IMR-90 (cell line): ENCODE data around the gene CUX1. TPM values are rescaled to one million over a fixed set of nuclear protein-coding genes. Genes with fewer than 3 reads are reported as not detected.

Experiments
- ATAC-seq: fragments of 200-7000 bp; cut with Tn5 transposase; 2 replicates; pipeline ENCODE4 v1.9.1; 2020; ENCODE audit warnings: low read depth, mild to moderate bottlenecking, moderate library complexity
- BruUV-seq: library from RNA; stranded (reverse); fragments of 400-500 nt; replicated peaks from 2 replicates; lab custom pipeline; 2021; lab: Mats Ljungman, UMichigan
- CTCF ChIA-PET: fragments of 300-600 bp; formaldehyde crosslinking; extraction: SDS; loops from one replicate; lab custom pipeline; 2021; ENCODE audit warnings: antibody characterized with exemption; lab: Yijun Ruan, JAX
- POLR2A ChIA-PET: fragments of 300-600 bp; sonication (Branson Sonifier 250); formaldehyde crosslinking; loops from one replicate; lab custom pipeline; 2022; ENCODE audit warnings: antibody characterized with exemption; ENCODE audit not compliant: unreplicated experiment; lab: Charles Lee
- DNase-seq: peaks from one replicate; pipeline ENCODE4 v3.0.0; 2013
- H2AFZ ChIP-seq: replicated peaks from 2 replicates; pipeline ENCODE3; 2013; ENCODE audit warnings: low read length, mild to moderate bottlenecking; ENCODE audit not compliant: poor library complexity
- H2AK5ac ChIP-seq: 2 replicates; pipeline ENCODE4 v1.6.1; 2013; ENCODE audit warnings: low read depth, low read length, inconsistent platforms
- H2AK9ac ChIP-seq: replicated peaks from 2 replicates; pipeline ENCODE3; 2013; ENCODE audit warnings: mild to moderate bottlenecking, low read depth, low read length, moderate library complexity; ENCODE audit not compliant: poor library complexity
- H2BK120ac ChIP-seq: 2 replicates; pipeline ENCODE4 v1.6.1; 2013; ENCODE audit warnings: low read depth, low read length, inconsistent platforms
- H2BK15ac ChIP-seq: 3 replicates; pipeline ENCODE4 v1.6.1; 2013; ENCODE audit warnings: low read depth, low read length, inconsistent platforms
- H2BK20ac ChIP-seq: 2 replicates; pipeline ENCODE4 v1.6.1; 2013; ENCODE audit warnings: low read depth, mild to moderate bottlenecking, inconsistent platforms, low read length, moderate library complexity
- H2BK5ac ChIP-seq: 2 replicates; pipeline ENCODE4 v1.6.1; 2013; ENCODE audit warnings: mild to moderate bottlenecking, low read depth, low read length, inconsistent platforms; ENCODE audit not compliant: poor library complexity, severe bottlenecking
- H3K14ac ChIP-seq: replicated peaks from 2 replicates; pipeline ENCODE4 v1.6.1; 2013; ENCODE audit warnings: low read depth, low read length, inconsistent platforms
- H3K18ac ChIP-seq: 2 replicates; pipeline ENCODE4 v1.6.1; 2013; ENCODE audit warnings: low read depth, low read length, control low read depth
- H3K23ac ChIP-seq: 2 replicates; pipeline ENCODE4 v1.6.1; 2013; ENCODE audit warnings: low read depth, low read length, inconsistent platforms
- H3K27ac ChIP-seq: 2 replicates; pipeline ENCODE4 v1.5.1; 2013; ENCODE audit warnings: mild to moderate bottlenecking, control low read depth, low read length; ENCODE audit not compliant: insufficient read depth
- H3K27me3 ChIP-seq: 2 replicates; pipeline ENCODE4 v1.6.1; 2013; ENCODE audit warnings: low read length; ENCODE audit not compliant: control insufficient read depth, insufficient read depth
- H3K36me3 ChIP-seq: 2 replicates; pipeline ENCODE4 v1.6.1; 2013; ENCODE audit warnings: low read length, mixed read lengths; ENCODE audit not compliant: control insufficient read depth, insufficient read depth
- H3K4ac ChIP-seq: 2 replicates; pipeline ENCODE4 v1.6.1; 2013; ENCODE audit warnings: low read depth, low read length, inconsistent platforms
- H3K4me1 ChIP-seq: 2 replicates; pipeline ENCODE4 v1.6.1; 2013; ENCODE audit warnings: low read length, mixed read lengths; ENCODE audit not compliant: control insufficient read depth, insufficient read depth
- H3K4me2 ChIP-seq: 2 replicates; pipeline ENCODE4 v1.6.1; 2013; ENCODE audit warnings: low read depth, mild to moderate bottlenecking, control low read depth, low read length, moderate library complexity
- H3K4me3 ChIP-seq: 2 replicates; pipeline ENCODE4 v1.5.1; 2013; ENCODE audit warnings: low read depth, mild to moderate bottlenecking, control low read depth, low read length, moderate library complexity; ENCODE audit not compliant: insufficient read depth
- H3K56ac ChIP-seq: 2 replicates; pipeline ENCODE4 v1.6.1; 2013; ENCODE audit warnings: low read length, inconsistent platforms; ENCODE audit not compliant: insufficient read depth; ENCODE audit errors: extremely low read depth
- H3K79me1 ChIP-seq, 2 experiments: 2 replicates each; pipeline ENCODE4 v1.6.1; 2013; ENCODE audit warnings: low read length in 2 of 2, inconsistent platforms in 1 of 2, low read depth in 1 of 2
- H3K9ac ChIP-seq: 2 replicates; pipeline ENCODE4 v1.6.1; 2013; ENCODE audit warnings: low read depth, low read length, control low read depth
- H3K9me1 ChIP-seq: 2 replicates; pipeline ENCODE4 v1.6.1; 2013; ENCODE audit warnings: low read length, inconsistent platforms; ENCODE audit not compliant: insufficient read depth
- H3K9me3 ChIP-seq: 2 replicates; pipeline ENCODE4 v1.6.1; 2013; ENCODE audit warnings: low read length; ENCODE audit not compliant: control insufficient read depth, insufficient read depth
- H4K20me1 ChIP-seq: 2 replicates; pipeline ENCODE4 v1.6.1; 2013; ENCODE audit warnings: low read length, inconsistent platforms; ENCODE audit not compliant: insufficient read depth
- H4K5ac ChIP-seq: 2 replicates; pipeline ENCODE4 v1.6.1; 2013; ENCODE audit warnings: mild to moderate bottlenecking, low read depth, low read length, control low read depth
- H4K8ac ChIP-seq, 2 experiments: 2 replicates each; pipeline ENCODE4 v1.6.1; 2013; ENCODE audit warnings: low read depth in 2 of 2, low read length in 2 of 2, control low read depth in 1 of 2, inconsistent platforms in 1 of 2
- H4K91ac ChIP-seq: 2 replicates; pipeline ENCODE4 v1.6.1; 2013; ENCODE audit warnings: low read depth, low read length, inconsistent platforms; ENCODE audit not compliant: insufficient read depth
- CEBPB ChIP-seq: IDR thresholded peaks from 2 replicates; pipeline ENCODE4 v1.6.1; 2012; ENCODE audit warnings: low read depth, low read length, improper control_type of control experiment
- MXI1 ChIP-seq: IDR thresholded peaks from 2 replicates; pipeline ENCODE4 v1.6.1; 2012; ENCODE audit warnings: low read depth, mild to moderate bottlenecking, low read length, moderate library complexity, borderline replicate concordance
- NFE2L2 ChIP-seq: fragments of 150-350 bp; IDR thresholded peaks from 2 replicates; pipeline ENCODE4 v1.6.1; 2016; ENCODE audit warnings: low read depth, mild to moderate bottlenecking, low read length
- POLR2A ChIP-seq: IDR thresholded peaks from 2 replicates; pipeline ENCODE4 v1.6.1; 2012; ENCODE audit warnings: mild to moderate bottlenecking, low read depth, low read length
- RAD21 ChIP-seq: IDR thresholded peaks from 2 replicates; pipeline ENCODE4 v1.6.1; 2012; ENCODE audit warnings: low read length, improper control_type of control experiment
- WGBS, 2 experiments: methylation state at CpG; one replicate each; pipeline versions ENCODE4 v1.1.5 to v1.1.7; 2013; ENCODE audit warnings: missing lambda C conversion rate in 2 of 2; ENCODE audit not compliant: insufficient read length in 1 of 2; ENCODE audit errors: extremely low coverage in 2 of 2; 5-methylcytosine and 5-hydroxymethylcytosine counted together
- dilution Hi-C: fragments of 300-500 bp; cut with HindIII; formaldehyde crosslinking; loops from one replicate; pipeline ENCODE4 v1.14.3; 2018; ENCODE audit warnings: low sequenced_read_pairs; ENCODE audit not compliant: unreplicated experiment
- in situ Hi-C: fragments of 300-500 bp; cut with MboI; formaldehyde crosslinking; loops from 3 replicates; pipeline ENCODE4 v1.14.3; 2019; ENCODE audit warnings: low sequenced_read_pairs, inconsistent platforms, mixed read lengths
- intact Hi-C: fragments of 100-400 bp; cut with micrococcal nuclease; formaldehyde crosslinking; loops from 2 replicates; pipeline ENCODE4 v1.10.0; 2022
- polyA plus RNA-seq, 3 experiments: library from polyadenylated mRNA; depleted of rRNA; stranded (reverse); fragments of >200 nt; gene quantifications; 2 replicates each; pipeline ENCODE4 v1.2.3, GENCODE V29; 2012; ENCODE audit warnings: low replicate concordance in 1 of 3
- total RNA-seq: library from RNA; depleted of rRNA; stranded (reverse); fragments of >200 nt; gene quantifications from 2 replicates; pipeline ENCODE4 v1.2.3, GENCODE V29; 2012

The CUX1 gene
- total and polyA plus RNA-seq, 2 of the 4 experiments (the other 2 are of a cell fraction), result 19.7 to 46.4 TPM

- H4K8ac ChIP-seq, result no peak overlapping the region
- no peak overlapping the region for H2AK5ac ChIP-seq
- no peak overlapping the region for H3K27ac ChIP-seq
- no peak overlapping the region for H2BK120ac ChIP-seq
- BruUV-seq, result no TSS peak
- peaks cover 17% of the 10 kb centered on the region for H3K9me1 ChIP-seq
- TF ChIP-seq NFE2L2 (no peak), MXI1 (no peak), POLR2A (no peak), RAD21 (no peak), CEBPB (no peak)
- H3K27me3 ChIP-seq, result no peaks in the 10 kb centered on the region
- no peak overlapping the region for H3K18ac ChIP-seq
- no peak overlapping the region for H3K4ac ChIP-seq
- no peak overlapping the region for H4K91ac ChIP-seq
- in situ Hi-C loops, result no loop called here
- peaks cover 10% of the 10 kb centered on the region for H3K4me1 ChIP-seq
- no peak overlapping the region for H3K23ac ChIP-seq
- no peak overlapping the region for H2AFZ ChIP-seq
- no peak for ATAC-seq
- H2BK5ac ChIP-seq, result no peak overlapping the region
- H3K36me3 ChIP-seq, result peaks cover 3% of the 10 kb centered on the region; the same call in 1 of the 2 replicates
- no peak overlapping the region for H3K9ac ChIP-seq
- DNase-seq, result no peak
- intact Hi-C loops, result loop anchor here (10.0 kb wide), 3 partner anchors 45 to 225 kb away; partner anchors contain the start of gene CUX1
- H2BK15ac ChIP-seq, result no peak overlapping the region
- dilution Hi-C loops, result no loop called here
- 100% methylated on average over 6 of the region's 11 CpGs; no CpG with 5 or more reads in 1 of the 2 experiments for WGBS, 2 experiments
- H3K4me3 ChIP-seq, result no peak overlapping the region
- no peak overlapping the region for H2BK20ac ChIP-seq
- ChIA-PET POLR2A (no interaction called here), CTCF (interaction anchor here (0.6 kb wide), 1 partner anchor 50 kb away, joined by 3 read pairs; no protein-coding TSS in a partner anchor)
- no peak overlapping the region for H3K4me2 ChIP-seq
- no peaks in the 10 kb centered on the region for H3K9me3 ChIP-seq
- peaks cover 23% of the 10 kb centered on the region for H4K20me1 ChIP-seq
- no peak overlapping the region for H3K14ac ChIP-seq
- H3K79me1 ChIP-seq, result peaks cover 27 to 50% of the 10 kb centered on the region in 2 experiments; a peak in 3 of 4 replicates
- no peak overlapping the region for H4K5ac ChIP-seq
- no peak overlapping the region for H3K56ac ChIP-seq
- H2AK9ac ChIP-seq, result no peak overlapping the region
Observed at GRCh38 chr7:102039706-102040105, 222.3 kb downstream of the CUX1 start.
